ENCODE measurements around the gene RNF214. TPM values are rescaled to one million over a fixed set of nuclear protein-coding genes. Genes with fewer than 3 reads are reported as not detected.

Gene RNF214
- total and polyA plus RNA-seq, 2 of the 4 experiments (the other 2 are of a cell fraction) = 7.9 to 14.8 TPM

GRCh38 chr11:117335399-117335798, 102.9 kb downstream of the RNF214 start:
- WGBS, 2 experiments (ENCODE audit: extremely low coverage in 2 of 2, insufficient read length in 1 of 2) = no CpG with 5 or more reads among the region's 5 CpGs
- peaks cover 11% of the 10 kb centered on the region for H3K36me3 ChIP-seq (ENCODE audit: control insufficient read depth, insufficient read depth, low read length)
- no peak overlapping the region for H4K5ac ChIP-seq (ENCODE audit: low read depth, low read length)
- H3K79me1 ChIP-seq (ENCODE audit: low read depth in 1 of 2, low read length in 2 of 2) = peaks cover 21 to 42% of the 10 kb centered on the region in 2 experiments
- no peak overlapping the region for H4K8ac ChIP-seq (ENCODE audit: low read depth in 2 of 2, low read length in 2 of 2)
- POLR2A ChIA-PET (ENCODE audit: unreplicated experiment) = interaction anchor here (0.6 kb wide), 2 partner anchors 20 to 25 kb away, joined by 5 to 6 read pairs; no protein-coding TSS in a partner anchor
- H2AK5ac ChIP-seq (ENCODE audit: low read depth, low read length) = no peak overlapping the region
- no peak overlapping the region for H3K14ac ChIP-seq (replicated peaks; ENCODE audit: low read depth, low read length)
- peaks cover 4% of the 10 kb centered on the region for H4K20me1 ChIP-seq (ENCODE audit: insufficient read depth, low read length)
- H2BK20ac ChIP-seq (ENCODE audit: low read depth, low read length) = no peak overlapping the region
- H3K4ac ChIP-seq (ENCODE audit: low read depth, low read length) = no peak overlapping the region
- H3K27ac ChIP-seq (ENCODE audit: insufficient read depth, low read length) = no peak overlapping the region
- no peak overlapping the region for H2BK120ac ChIP-seq (ENCODE audit: low read depth, low read length)
- H2AK9ac ChIP-seq (replicated peaks; ENCODE audit: low read depth, low read length, poor library complexity) = no peak overlapping the region
- no peak overlapping the region for H2AFZ ChIP-seq (replicated peaks; ENCODE audit: low read length, poor library complexity)
- TF ChIP-seq CTCF (conservative IDR thresholded peaks at IDR 0.05; ENCODE audit: low read depth, low read length) (no peak), RAD21 (IDR thresholded peaks at IDR 0.05; ENCODE audit: low read length) (no peak), RCOR1 (IDR thresholded peaks at IDR 0.05; ENCODE audit: insufficient replicate concordance, low read length) (no peak), RFX5 (IDR thresholded peaks at IDR 0.05; ENCODE audit: low read depth, low read length) (no peak), NFE2L2 (IDR thresholded peaks at IDR 0.05; ENCODE audit: low read depth, low read length) (no peak), MAFK (IDR thresholded peaks at IDR 0.05; ENCODE audit: low read depth, low read length) (no peak), POLR2A (IDR thresholded peaks at IDR 0.05; ENCODE audit: low read depth, low read length) (no peak), MAZ (IDR thresholded peaks at IDR 0.05; ENCODE audit: borderline replicate concordance, low read depth, low read length) (no peak), BHLHE40 (IDR thresholded peaks at IDR 0.05; ENCODE audit: low read depth, low read length) (no peak), USF2 (IDR thresholded peaks at IDR 0.05; ENCODE audit: low read depth, low read length) (no peak), CHD1 (IDR thresholded peaks at IDR 0.05; ENCODE audit: low read depth, low read length) (no peak)
- in situ Hi-C loops (cut with MboI; ENCODE audit: low sequenced_read_pairs) = no loop called here
- H3K4me1 ChIP-seq (ENCODE audit: control insufficient read depth, insufficient read depth, low read length) = no peaks in the 10 kb centered on the region; the same call in 1 of the 2 replicates
- dilution Hi-C loops (cut with HindIII; ENCODE audit: low sequenced_read_pairs, unreplicated experiment) = no loop called here
- ATAC-seq (ENCODE audit: low read depth) = no peak
- no peak overlapping the region for H3K9ac ChIP-seq (ENCODE audit: low read depth, low read length)
- H3K23ac ChIP-seq (ENCODE audit: low read depth, low read length) = no peak overlapping the region
- no peak overlapping the region for H3K4me3 ChIP-seq (ENCODE audit: insufficient read depth, low read depth, low read length)
- H3K27me3 ChIP-seq (ENCODE audit: control insufficient read depth, insufficient read depth, low read length) = no peaks in the 10 kb centered on the region
- no peak overlapping the region for H4K91ac ChIP-seq (ENCODE audit: insufficient read depth, low read depth, low read length)
- intact Hi-C loops (cut with micrococcal nuclease) = no loop called here
- no peak overlapping the region for H2BK5ac ChIP-seq (ENCODE audit: low read depth, low read length, poor library complexity, severe bottlenecking)
- H3K9me1 ChIP-seq (ENCODE audit: insufficient read depth, low read length) = peaks cover 4% of the 10 kb centered on the region; the same call in 1 of the 2 replicates
- no peak overlapping the region for H3K4me2 ChIP-seq (ENCODE audit: low read depth, low read length)
- no TSS peak for BruUV-seq (replicated peaks)
- CTCF ChIA-PET = no interaction called here
- no peak overlapping the region for H3K56ac ChIP-seq (ENCODE audit: extremely low read depth, insufficient read depth, low read length)
- no peak for DNase-seq
- no peak overlapping the region for H3K18ac ChIP-seq (ENCODE audit: low read depth, low read length)
- H3K9me3 ChIP-seq (ENCODE audit: control insufficient read depth, insufficient read depth, low read length) = no peaks in the 10 kb centered on the region
- no peak overlapping the region for H2BK15ac ChIP-seq (ENCODE audit: low read depth, low read length)
